Right forelimb (tissue), 1 donor: ENCODE measurements around the gene SPAG5.

Source experiments
- DNase-seq: peaks from one replicate; pipeline ENCODE4 v3.0.0-alpha.2; 2018

Gene SPAG5

GRCh38 chr17:28538296-28538895 lies 60.4 kb downstream of the SPAG5 start:
- no peak for DNase-seq

DNA sequence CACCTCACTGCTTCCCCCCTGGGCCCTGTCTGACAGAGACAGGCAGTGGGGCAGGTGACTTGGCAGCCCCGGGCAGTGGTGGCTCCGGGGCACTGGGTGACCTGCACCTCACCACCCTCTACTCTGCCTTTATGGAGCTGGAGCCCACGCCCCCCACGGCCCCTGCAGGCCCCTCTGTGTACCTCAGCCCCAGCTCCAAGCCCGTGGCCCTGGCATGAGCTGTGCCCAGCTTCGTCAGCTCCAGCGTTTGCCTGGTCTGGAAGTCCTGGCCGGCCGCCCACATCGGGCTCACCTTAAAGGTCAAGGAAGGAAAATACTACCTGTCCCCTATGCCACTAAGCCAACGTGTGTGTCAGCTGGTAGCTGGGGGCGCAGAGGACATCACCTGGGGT lies 61.6 kb downstream of the SPAG5 start:
- no peak for DNase-seq

GRCh38 chr17:28536532-28537218 lies 62.1 kb downstream of the SPAG5 start:
- no peak for DNase-seq

- no peak for DNase-seq
Observed at GRCh38 chr17:28534740-28535375, 64.0 kb downstream of the SPAG5 start.

DNA sequence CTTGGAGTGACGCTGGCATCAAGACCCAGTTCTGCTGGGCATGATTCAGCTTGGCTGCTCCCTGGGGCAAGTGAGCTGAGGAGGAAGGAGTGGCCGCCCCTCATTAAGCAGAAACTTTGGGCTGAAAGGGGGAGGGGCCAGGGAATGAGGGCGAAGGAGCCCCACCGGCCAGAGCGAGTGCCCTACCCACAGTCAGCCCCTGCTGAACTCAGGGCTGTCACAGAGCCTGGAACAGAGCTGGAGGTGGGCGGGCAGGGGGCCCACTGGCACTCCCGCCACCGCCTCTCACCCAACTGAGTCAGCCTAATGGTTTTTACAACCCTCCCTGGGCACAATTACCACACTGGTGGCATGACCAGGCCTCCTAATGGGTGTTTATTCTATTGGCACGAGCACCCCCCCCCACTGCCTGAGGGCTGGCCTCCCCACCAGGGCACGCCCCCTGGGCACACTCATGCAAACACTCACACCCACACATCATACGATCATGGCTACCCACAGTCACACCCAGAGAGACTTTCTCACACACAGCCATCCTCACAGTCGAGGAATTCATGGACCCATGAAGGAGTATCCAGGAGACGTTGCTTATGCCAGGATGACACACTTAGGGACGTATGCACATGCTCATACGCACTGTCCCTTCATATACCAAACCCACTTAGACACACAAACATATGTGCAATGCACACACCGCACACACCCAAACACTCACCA lies 65.6 kb downstream of the SPAG5 start:
- no peak for DNase-seq

DNA sequence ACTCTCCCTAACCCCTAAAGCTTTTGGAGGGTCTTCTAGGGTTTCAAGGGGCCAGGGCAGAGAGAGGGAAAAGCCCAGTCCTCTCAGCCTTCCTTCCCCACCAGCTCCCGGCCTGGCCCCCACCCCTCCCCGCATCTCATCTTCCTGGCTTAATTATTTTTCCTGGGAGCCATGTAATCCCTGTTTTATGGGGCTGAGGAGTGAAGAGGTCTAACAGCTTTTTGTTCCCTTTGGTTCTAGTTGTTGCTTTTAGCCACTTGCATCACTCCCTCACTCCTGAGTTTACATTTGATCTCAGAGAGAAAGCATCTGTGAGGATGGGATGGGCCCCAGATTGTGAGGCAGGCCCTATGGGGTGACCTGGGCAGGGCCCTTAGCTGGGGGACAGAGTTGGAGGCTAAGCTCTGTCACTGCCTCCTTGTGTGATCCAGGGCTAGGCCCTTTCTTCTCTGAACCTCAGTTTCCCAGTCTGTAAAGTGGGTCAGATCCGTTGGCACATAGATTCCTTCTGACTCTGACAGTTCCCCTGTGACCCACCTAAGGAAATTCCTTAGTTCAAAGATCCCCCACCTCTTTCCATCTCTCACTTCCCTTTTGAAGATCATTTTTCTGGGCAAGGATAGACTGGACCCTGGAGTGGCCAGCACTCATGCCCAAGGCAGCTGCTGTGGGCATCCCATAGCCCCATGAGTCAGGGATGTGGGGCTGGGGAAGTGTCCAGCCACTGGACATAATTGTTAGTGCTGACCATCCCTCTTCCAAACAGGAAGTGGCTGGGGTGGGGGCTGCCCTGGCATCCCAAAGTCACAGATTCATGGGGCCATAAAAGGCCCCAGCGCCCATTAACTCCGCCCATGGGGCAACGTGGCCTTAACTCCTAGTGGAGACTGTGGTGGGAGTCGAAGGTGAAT lies 66.5 kb downstream of the SPAG5 start:
- DNase-seq, result no peak

- no peak for DNase-seq
Observed at GRCh38 chr17:28530926-28531325, 67.9 kb downstream of the SPAG5 start.

DNA sequence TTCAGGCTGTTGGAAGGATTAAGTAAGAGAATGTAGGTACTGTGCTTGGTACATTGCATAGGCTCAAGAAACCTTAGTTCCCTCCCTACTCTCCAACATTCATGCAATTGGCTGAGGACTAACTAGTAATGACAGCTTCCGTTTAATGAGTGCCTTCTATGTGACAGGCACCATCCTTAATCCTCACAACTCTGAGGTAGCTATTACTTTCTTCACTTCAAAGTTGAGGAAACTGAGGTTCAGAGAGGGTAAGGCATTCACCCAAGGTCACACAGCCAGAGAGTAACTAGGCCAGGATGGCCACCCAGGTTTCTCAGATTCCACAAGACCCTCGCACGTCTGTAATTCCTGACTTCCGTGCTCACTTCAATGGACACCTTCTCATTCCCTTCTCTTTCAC lies 68.6 kb downstream of the SPAG5 start:
- DNase-seq, result no peak

GRCh38 chr17:28529013-28529400 lies 69.8 kb downstream of the SPAG5 start:
- DNase-seq, result no peak

GRCh38 chr17:28528327-28529012 lies 70.4 kb downstream of the SPAG5 start:
- no peak for DNase-seq

DNA sequence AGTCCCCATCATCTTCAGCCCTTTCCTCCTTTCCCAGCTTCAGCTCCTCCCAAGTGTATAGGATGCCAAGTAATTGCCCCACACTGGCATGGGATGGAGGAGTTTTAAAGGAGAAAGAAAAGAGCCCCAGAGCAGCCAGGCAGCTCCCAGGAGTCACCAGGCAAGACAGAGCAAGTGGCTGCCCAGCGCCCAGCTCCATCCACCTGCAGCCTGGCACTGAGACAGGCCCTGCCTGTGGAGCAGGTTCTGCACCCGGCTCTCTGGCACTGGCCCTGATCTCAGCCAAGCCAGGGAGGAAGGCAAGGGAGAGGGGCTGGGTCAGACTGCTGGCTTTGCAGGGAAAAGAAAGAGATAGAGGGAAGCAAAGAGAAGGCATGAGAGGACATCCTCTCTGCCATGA lies 71.0 kb downstream of the SPAG5 start:
- no peak for DNase-seq
